GM12878 (cell line): Measurements from ENCODE around the gene TNF. TPM values are rescaled to one million over a fixed set of nuclear protein-coding genes. Genes with fewer than 3 reads are reported as not detected.

Experiments used
- ATAC-seq: fragments of 200-7000 bp; cut with Tn5 transposase; 3 replicates; pipeline ENCODE4 v1.9.1; 2020; ENCODE audit warnings: mild to moderate bottlenecking, moderate library complexity
- BruUV-seq: library from RNA; stranded (reverse); fragments of 400-500 nt; replicated peaks from 2 replicates; lab custom pipeline; 2021; lab: Mats Ljungman, UMichigan
- CTCF ChIA-PET: fragments of 300-600 bp; sonication (Branson Sonifier 250); formaldehyde crosslinking; extraction: SDS; loops from one replicate; lab custom pipeline; 2021; ENCODE audit warnings: inconsistent platforms; lab: Yijun Ruan, JAX
- POLR2A ChIA-PET: fragments of 350-600 bp; formaldehyde crosslinking; extraction: SDS; loops from one replicate; lab custom pipeline; 2021; ENCODE audit warnings: inconsistent platforms; lab: Charles Lee
- RAD21 ChIA-PET: fragments of 300-600 bp; sonication (Branson Sonifier 250); formaldehyde crosslinking; loops from one replicate; lab custom pipeline; 2023; ENCODE audit warnings: antibody characterized with exemption; ENCODE audit not compliant: unreplicated experiment; lab: Charles Lee
- SMC1A ChIA-PET: fragments of 300-600 bp; sonication (Branson Sonifier 250); formaldehyde crosslinking; loops from one replicate; lab custom pipeline; 2023; ENCODE audit not compliant: unreplicated experiment, uncharacterized antibody; lab: Charles Lee
- DNase-seq: peaks from one replicate; pipeline ENCODE4 v3.0.0-alpha.2; 2011; ENCODE audit warnings: low read depth, low spot score
- FAIRE-seq: peaks from 3 replicates; lab custom pipeline; 2011; peaks lifted over from hg19 to GRCh38; lab: Jason Lieb, UNC
- H2AFZ ChIP-seq: 2 replicates; pipeline ENCODE4 v1.6.0; 2011; ENCODE audit warnings: low read depth, low read length, control low read depth; ENCODE audit not compliant: control insufficient read depth
- H3K27ac ChIP-seq: 2 replicates; pipeline ENCODE4 v1.5.1; 2011; ENCODE audit warnings: control low read depth; ENCODE audit not compliant: control insufficient read depth, insufficient read depth
- H3K27me3 ChIP-seq, 2 experiments: replicated peaks in 1 of 2; 2 replicates each; pipeline versions ENCODE4 v1.6.0 to v1.6.1; 2011; ENCODE audit warnings: low read length in 1 of 2; ENCODE audit not compliant: control insufficient read depth in 2 of 2, insufficient read depth in 2 of 2
- H3K36me3 ChIP-seq, 2 experiments: 2 replicates each; pipeline ENCODE4 v1.5.1; 2011; ENCODE audit warnings: low read length in 1 of 2; ENCODE audit not compliant: control insufficient read depth in 2 of 2, insufficient read depth in 2 of 2
- H3K4me1 ChIP-seq: 2 replicates; pipeline ENCODE4 v1.6.1; 2011; ENCODE audit warnings: mild to moderate bottlenecking, low read length, moderate library complexity, mixed read lengths; ENCODE audit not compliant: control insufficient read depth, insufficient read depth
- H3K4me2 ChIP-seq: 2 replicates; pipeline ENCODE4 v1.6.0; 2011; ENCODE audit warnings: control low read depth; ENCODE audit not compliant: control insufficient read depth, insufficient read depth
- H3K4me3 ChIP-seq: fragments of 200-600 bp; sonication (generic); 2 replicates; pipeline ENCODE4 v1.5.1; 2016
- H3K79me2 ChIP-seq: 2 replicates; pipeline ENCODE4 v1.6.0; 2011; ENCODE audit warnings: low read length; ENCODE audit not compliant: control insufficient read depth, insufficient read depth
- H3K9ac ChIP-seq: 2 replicates; pipeline ENCODE4 v1.8.0; 2011; ENCODE audit warnings: low read length, control low read depth, mixed read lengths; ENCODE audit not compliant: control insufficient read depth, insufficient read depth
- H3K9me3 ChIP-seq: replicated peaks from 3 replicates; pipeline ENCODE4 v1.5.1; 2011; ENCODE audit warnings: mild to moderate bottlenecking, low read length; ENCODE audit not compliant: control insufficient read depth, insufficient read depth
- H4K20me1 ChIP-seq: 2 replicates; pipeline ENCODE4 v1.6.0; 2011; ENCODE audit not compliant: control insufficient read depth, insufficient read depth
- BHLHE40 ChIP-seq, 2 experiments: fragments of 450-650 bp in 1 of 2; IDR thresholded peaks; 2 replicates each; pipeline ENCODE4 v1.6.1; 2011 to 2017; ENCODE audit warnings: low read depth in 2 of 2, borderline replicate concordance in 1 of 2, improper control_type of control experiment in 1 of 2, low read length in 1 of 2, mild to moderate bottlenecking in 1 of 2
- BRCA1 ChIP-seq: IDR thresholded peaks from 2 replicates; pipeline ENCODE4 v1.6.1; 2011; ENCODE audit warnings: low read depth, low read length, improper control_type of control experiment
- EED ChIP-seq: sonication (generic); IDR thresholded peaks from 2 replicates; pipeline ENCODE4 v1.6.1; 2016; ENCODE audit warnings: antibody characterized with exemption, low read depth
- EGR1 ChIP-seq, 2 experiments: IDR thresholded peaks; 1 replicate in 1 of 2; 2 replicates in 1 of 2; pipeline ENCODE4 v1.6.1; 2011 to 2012; ENCODE audit warnings: low read depth in 2 of 2, low read length in 2 of 2, borderline replicate concordance in 1 of 2, mild to moderate bottlenecking in 1 of 2, moderate library complexity in 1 of 2
- HDGF ChIP-seq: fragments of 450-650 bp; IDR thresholded peaks from 2 replicates; pipeline ENCODE4 v1.6.1; 2016; ENCODE audit warnings: antibody characterized with exemption
- NBN ChIP-seq: fragments of 450-650 bp; IDR thresholded peaks from 2 replicates; pipeline ENCODE4 v1.6.1; 2016
- PML ChIP-seq: IDR thresholded peaks from 2 replicates; pipeline ENCODE4 v1.6.1; 2012; ENCODE audit warnings: low read length, inconsistent platforms
- SRF ChIP-seq, 2 experiments: IDR thresholded peaks; 2 replicates each; pipeline ENCODE4 v1.6.1; 2011; ENCODE audit warnings: low read depth in 2 of 2, low read length in 2 of 2, mild to moderate bottlenecking in 1 of 2, moderate library complexity in 1 of 2
- TCF3 ChIP-seq: IDR thresholded peaks from 2 replicates; pipeline ENCODE4 v1.6.1; 2012; ENCODE audit warnings: low read depth, mild to moderate bottlenecking, low read length, borderline replicate concordance; ENCODE audit not compliant: insufficient read depth
- WGBS: methylation state at CpG from one replicate; pipeline ENCODE4 v1.1.6; 2016; ENCODE audit warnings: low lambda C conversion rate; ENCODE audit not compliant: insufficient replicate concordance, insufficient coverage; ENCODE audit errors: missing lambda C conversion rate; 5-methylcytosine and 5-hydroxymethylcytosine counted together
- in situ Hi-C: fragments of 300-500 bp; cut with MboI; formaldehyde crosslinking; loops from 9 replicates; pipeline ENCODE4 v1.14.3; 2018; ENCODE audit warnings: mixed read lengths
- intact Hi-C: fragments of 100-400 bp; cut with micrococcal nuclease; formaldehyde crosslinking; loops from one replicate; pipeline ENCODE4 v1.14.2; 2022; ENCODE audit not compliant: unreplicated experiment
- polyA plus RNA-seq, 11 experiments: library from polyadenylated mRNA; depleted of rRNA in 4 of 11; unstranded in 6 of 11; stranded (reverse) in 5 of 11; fragments of >200 nt; fragmentation: Nextera tagmentation in 4 of 11; fragmentation: Illumina TruSeq in 1 of 11; extraction: Ambion mirVana in 4 of 11; extraction: Trizol in 1 of 11; gene quantifications; 1 replicate in 1 of 11; 2 replicates in 10 of 11; pipeline versions ENCODE4 v1.2.1 to v1.2.3, GENCODE V29; 2011 to 2016; ENCODE audit warnings: inconsistent platforms in 2 of 11, missing spikeins in 2 of 11, low read depth in 1 of 11
- total RNA-seq, 4 experiments: library from RNA; depleted of rRNA in 3 of 4; stranded (reverse); fragments of >200 nt in 3 of 4; fragmentation: Illumina TruSeq in 1 of 4; extraction: Trizol in 1 of 4; gene quantifications; 2 replicates each; pipeline versions ENCODE4 v1.2.1 to v1.2.3, GENCODE V29; 2013 to 2021
- TF ChIP-seq, protein P1 (sequence below): fragments of 450-650 bp; IDR thresholded peaks from 2 replicates; pipeline ENCODE4 v1.6.1; 2017; ENCODE audit warnings: antibody characterized with exemption, mild to moderate bottlenecking, moderate library complexity
- TF ChIP-seq, protein P2 (sequence below): IDR thresholded peaks from 2 replicates; pipeline ENCODE4 v1.6.1; 2011; ENCODE audit warnings: low read depth, low read length, improper control_type of control experiment, borderline replicate concordance
- TF ChIP-seq, protein P3 (sequence below), 3 experiments: IDR thresholded peaks in 2 of 3; conservative IDR thresholded peaks in 1 of 3; 2 replicates each; pipeline ENCODE4 v1.5.1; 2011; ENCODE audit warnings: low read depth in 3 of 3, low read length in 3 of 3, mild to moderate bottlenecking in 3 of 3, control low read depth in 2 of 3, moderate library complexity in 2 of 3, inconsistent platforms in 1 of 3, mixed read lengths in 1 of 3; ENCODE audit not compliant: control insufficient read depth in 2 of 3, insufficient read depth in 1 of 3; ENCODE audit errors: extremely low read depth in 1 of 3

Gene TNF
- total and polyA plus RNA-seq, 10 of the 15 experiments (the other 5 are each of a cell fraction or from before 2014, with no cell fraction given), result 18.0 to 94.8 (median 61.9) TPM

DNA sequence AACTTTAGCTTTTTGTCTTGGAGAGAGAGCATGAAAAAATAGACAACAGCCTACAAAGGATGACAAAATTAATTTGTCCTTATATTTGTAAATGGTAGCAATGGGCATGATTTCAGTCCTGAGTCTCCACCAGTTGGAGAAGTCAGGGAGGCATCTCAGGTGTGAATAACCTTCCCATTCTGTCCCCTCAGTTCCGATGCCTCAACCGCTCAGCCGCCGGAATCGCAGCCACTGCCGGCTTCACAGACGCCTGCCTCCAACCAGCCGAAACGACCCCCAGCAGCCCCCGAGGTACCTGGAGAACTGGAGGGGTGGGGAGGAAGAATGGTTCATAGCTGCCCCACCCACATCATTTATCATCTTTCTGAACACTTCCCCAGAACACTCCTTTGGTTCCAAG, 48.7 kb downstream of the TNF start:
- CTCF ChIA-PET, result interaction anchor here (3.0 kb wide), 1 partner anchor 26 kb away, joined by 17 read pairs; no protein-coding TSS in a partner anchor
- H3K9me3 ChIP-seq, result no peaks in the 10 kb centered on the region
- SMC1A ChIA-PET, result interaction anchor here (1.8 kb wide), 1 partner anchor 30 kb away, joined by 3 read pairs; no protein-coding TSS in a partner anchor
- no peak for DNase-seq
- FAIRE-seq, result no peak
- no peak overlapping the region for H2AFZ ChIP-seq
- intact Hi-C loops, result no loop called here
- peaks cover 39% of the 10 kb centered on the region for H3K79me2 ChIP-seq
- H3K9ac ChIP-seq, result no peak overlapping the region
- 99% methylated on average over 10 of the region's 10 CpGs for WGBS
- H3K4me2 ChIP-seq, result no peak overlapping the region
- in situ Hi-C loops, result no loop called here
- H4K20me1 ChIP-seq, result peaks cover 4% of the 10 kb centered on the region; the same call in 1 of the 2 replicates
- peaks cover 2% of the 10 kb centered on the region for H3K4me1 ChIP-seq
- no peak for ATAC-seq
- no TSS peak for BruUV-seq
- H3K4me3 ChIP-seq, result no peak overlapping the region
- H3K36me3 ChIP-seq, result peaks cover 39 to 42% of the 10 kb centered on the region in 2 experiments
- TF ChIP-seq PML, result no peak
- TF ChIP-seq BRCA1, result no peak
- no peak for TF ChIP-seq EGR1 (IDR thresholded peaks at IDR 0.05; ENCODE audit: borderline replicate concordance in 1 of 2, low read depth in 2 of 2, low read length in 2 of 2)
- TF ChIP-seq, protein P1, sequence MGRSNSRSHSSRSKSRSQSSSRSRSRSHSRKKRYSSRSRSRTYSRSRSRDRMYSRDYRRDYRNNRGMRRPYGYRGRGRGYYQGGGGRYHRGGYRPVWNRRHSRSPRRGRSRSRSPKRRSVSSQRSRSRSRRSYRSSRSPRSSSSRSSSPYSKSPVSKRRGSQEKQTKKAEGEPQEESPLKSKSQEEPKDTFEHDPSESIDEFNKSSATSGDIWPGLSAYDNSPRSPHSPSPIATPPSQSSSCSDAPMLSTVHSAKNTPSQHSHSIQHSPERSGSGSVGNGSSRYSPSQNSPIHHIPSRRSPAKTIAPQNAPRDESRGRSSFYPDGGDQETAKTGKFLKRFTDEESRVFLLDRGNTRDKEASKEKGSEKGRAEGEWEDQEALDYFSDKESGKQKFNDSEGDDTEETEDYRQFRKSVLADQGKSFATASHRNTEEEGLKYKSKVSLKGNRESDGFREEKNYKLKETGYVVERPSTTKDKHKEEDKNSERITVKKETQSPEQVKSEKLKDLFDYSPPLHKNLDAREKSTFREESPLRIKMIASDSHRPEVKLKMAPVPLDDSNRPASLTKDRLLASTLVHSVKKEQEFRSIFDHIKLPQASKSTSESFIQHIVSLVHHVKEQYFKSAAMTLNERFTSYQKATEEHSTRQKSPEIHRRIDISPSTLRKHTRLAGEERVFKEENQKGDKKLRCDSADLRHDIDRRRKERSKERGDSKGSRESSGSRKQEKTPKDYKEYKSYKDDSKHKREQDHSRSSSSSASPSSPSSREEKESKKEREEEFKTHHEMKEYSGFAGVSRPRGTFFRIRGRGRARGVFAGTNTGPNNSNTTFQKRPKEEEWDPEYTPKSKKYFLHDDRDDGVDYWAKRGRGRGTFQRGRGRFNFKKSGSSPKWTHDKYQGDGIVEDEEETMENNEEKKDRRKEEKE, result no peak
- TF ChIP-seq SRF (IDR thresholded peaks at IDR 0.05; ENCODE audit: low read depth in 2 of 2, low read length in 2 of 2), result no peak
- TF ChIP-seq, protein P2, sequence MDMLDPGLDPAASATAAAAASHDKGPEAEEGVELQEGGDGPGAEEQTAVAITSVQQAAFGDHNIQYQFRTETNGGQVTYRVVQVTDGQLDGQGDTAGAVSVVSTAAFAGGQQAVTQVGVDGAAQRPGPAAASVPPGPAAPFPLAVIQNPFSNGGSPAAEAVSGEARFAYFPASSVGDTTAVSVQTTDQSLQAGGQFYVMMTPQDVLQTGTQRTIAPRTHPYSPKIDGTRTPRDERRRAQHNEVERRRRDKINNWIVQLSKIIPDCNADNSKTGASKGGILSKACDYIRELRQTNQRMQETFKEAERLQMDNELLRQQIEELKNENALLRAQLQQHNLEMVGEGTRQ, result no peak
- no peak for TF ChIP-seq EED
- TF ChIP-seq, protein P3, sequence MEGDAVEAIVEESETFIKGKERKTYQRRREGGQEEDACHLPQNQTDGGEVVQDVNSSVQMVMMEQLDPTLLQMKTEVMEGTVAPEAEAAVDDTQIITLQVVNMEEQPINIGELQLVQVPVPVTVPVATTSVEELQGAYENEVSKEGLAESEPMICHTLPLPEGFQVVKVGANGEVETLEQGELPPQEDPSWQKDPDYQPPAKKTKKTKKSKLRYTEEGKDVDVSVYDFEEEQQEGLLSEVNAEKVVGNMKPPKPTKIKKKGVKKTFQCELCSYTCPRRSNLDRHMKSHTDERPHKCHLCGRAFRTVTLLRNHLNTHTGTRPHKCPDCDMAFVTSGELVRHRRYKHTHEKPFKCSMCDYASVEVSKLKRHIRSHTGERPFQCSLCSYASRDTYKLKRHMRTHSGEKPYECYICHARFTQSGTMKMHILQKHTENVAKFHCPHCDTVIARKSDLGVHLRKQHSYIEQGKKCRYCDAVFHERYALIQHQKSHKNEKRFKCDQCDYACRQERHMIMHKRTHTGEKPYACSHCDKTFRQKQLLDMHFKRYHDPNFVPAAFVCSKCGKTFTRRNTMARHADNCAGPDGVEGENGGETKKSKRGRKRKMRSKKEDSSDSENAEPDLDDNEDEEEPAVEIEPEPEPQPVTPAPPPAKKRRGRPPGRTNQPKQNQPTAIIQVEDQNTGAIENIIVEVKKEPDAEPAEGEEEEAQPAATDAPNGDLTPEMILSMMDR (IDR thresholded peaks at IDR 0.05 in 2 of 3, conservative IDR thresholded peaks at IDR 0.05 in 1 of 3; ENCODE audit: control insufficient read depth in 2 of 3, extremely low read depth in 1 of 3, insufficient read depth in 1 of 3, low read depth in 3 of 3, low read length in 3 of 3), result no peak
- no peak for TF ChIP-seq NBN
- no peak for TF ChIP-seq BHLHE40 (IDR thresholded peaks at IDR 0.05; ENCODE audit: borderline replicate concordance in 1 of 2, low read depth in 2 of 2, low read length in 1 of 2)
- no peak for TF ChIP-seq TCF3
- no peak for TF ChIP-seq HDGF
- RAD21 ChIA-PET, result interaction anchor here (0.6 kb wide), 1 partner anchor 212 kb away, joined by 3 read pairs; no protein-coding TSS in a partner anchor
- POLR2A ChIA-PET, result interaction anchor here (5.2 kb wide), 1 partner anchor 29 kb away, joined by 58 read pairs; the partner anchor contains the start of genes APOM and BAG6
- no peak overlapping the region for H3K27ac ChIP-seq
- H3K27me3 ChIP-seq, result no peaks in the 10 kb centered on the region
